ENCODE results near the gene STAG1. TPM values are rescaled to one million over a fixed set of nuclear protein-coding genes. Genes with fewer than 3 reads are reported as not detected.

Gene STAG1
- total RNA-seq, 4 donors from 2014 or later, result 32.6 to 44.0 (median 40.5) TPM

DNA sequence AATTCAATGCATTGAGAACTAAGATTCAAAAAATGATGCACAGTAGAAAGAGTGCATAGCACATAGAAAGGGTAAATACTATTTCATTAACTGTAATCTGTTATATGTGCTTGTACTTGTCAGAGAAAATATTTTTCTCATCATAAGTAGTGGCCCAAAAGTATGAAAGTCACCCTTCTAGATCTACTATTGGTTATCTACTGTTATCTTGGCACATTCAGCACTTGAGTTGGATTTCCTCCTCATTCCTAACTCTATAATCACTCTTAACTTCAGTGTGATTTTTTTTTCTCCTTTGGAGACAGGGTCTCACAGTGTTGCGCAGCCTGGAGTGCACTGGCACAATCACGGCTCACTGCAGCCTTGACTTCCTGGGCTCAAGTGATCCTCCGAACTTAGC is 307.6 kb downstream of the STAG1 start:
- 92% methylated on average over 3 of the region's 3 CpGs for WGBS
- DNase-seq (ENCODE audit: extremely low spot score), result no peak
- TF ChIP-seq POLR2AphosphoS5 (IDR thresholded peaks at IDR 0.05), result no peak
- TF ChIP-seq EP300 (IDR thresholded peaks at IDR 0.05), result no peak
- no peak for TF ChIP-seq POLR2A (IDR thresholded peaks at IDR 0.05; ENCODE audit: low read depth)
- TF ChIP-seq, protein P1, sequence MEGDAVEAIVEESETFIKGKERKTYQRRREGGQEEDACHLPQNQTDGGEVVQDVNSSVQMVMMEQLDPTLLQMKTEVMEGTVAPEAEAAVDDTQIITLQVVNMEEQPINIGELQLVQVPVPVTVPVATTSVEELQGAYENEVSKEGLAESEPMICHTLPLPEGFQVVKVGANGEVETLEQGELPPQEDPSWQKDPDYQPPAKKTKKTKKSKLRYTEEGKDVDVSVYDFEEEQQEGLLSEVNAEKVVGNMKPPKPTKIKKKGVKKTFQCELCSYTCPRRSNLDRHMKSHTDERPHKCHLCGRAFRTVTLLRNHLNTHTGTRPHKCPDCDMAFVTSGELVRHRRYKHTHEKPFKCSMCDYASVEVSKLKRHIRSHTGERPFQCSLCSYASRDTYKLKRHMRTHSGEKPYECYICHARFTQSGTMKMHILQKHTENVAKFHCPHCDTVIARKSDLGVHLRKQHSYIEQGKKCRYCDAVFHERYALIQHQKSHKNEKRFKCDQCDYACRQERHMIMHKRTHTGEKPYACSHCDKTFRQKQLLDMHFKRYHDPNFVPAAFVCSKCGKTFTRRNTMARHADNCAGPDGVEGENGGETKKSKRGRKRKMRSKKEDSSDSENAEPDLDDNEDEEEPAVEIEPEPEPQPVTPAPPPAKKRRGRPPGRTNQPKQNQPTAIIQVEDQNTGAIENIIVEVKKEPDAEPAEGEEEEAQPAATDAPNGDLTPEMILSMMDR (IDR thresholded peaks at IDR 0.05), result no peak
- intact Hi-C loops (cut with DNase I), result no loop called here
- Histone ChIP-seq H3K27ac (replicated peaks in 1 of 4) (no peak overlapping the region), H3K9me3 (no peaks in the 10 kb centered on the region), H3K4me1 (no peaks in the 10 kb centered on the region), H3K4me3 (no peak overlapping the region), H3K27me3 (no peaks in the 10 kb centered on the region), H3K36me3 (peaks cover 4 to 53% (median 31%) of the 10 kb centered on the region in 4 donors)

- Histone ChIP-seq H3K4me3 (no peak overlapping the region), H3K36me3 (peaks cover 8 to 39% (median 23%) of the 10 kb centered on the region in 4 donors), H3K4me1 (no peaks in the 10 kb centered on the region), H3K9me3 (no peaks in the 10 kb centered on the region), H3K27me3 (no peaks in the 10 kb centered on the region), H3K27ac (replicated peaks in 1 of 4) (no peak overlapping the region)
- no peak for DNase-seq (ENCODE audit: extremely low spot score)
- 98% methylated on average over 2 of the region's 2 CpGs for WGBS
- intact Hi-C loops (cut with DNase I), result no loop called here
- TF ChIP-seq, protein P1 (IDR thresholded peaks at IDR 0.05), result no peak
- TF ChIP-seq POLR2A (IDR thresholded peaks at IDR 0.05; ENCODE audit: low read depth) (no peak), EP300 (IDR thresholded peaks at IDR 0.05) (no peak), POLR2AphosphoS5 (IDR thresholded peaks at IDR 0.05) (no peak)
Observed at GRCh38 chr3:136437043-136437442, 315.1 kb downstream of the STAG1 start.

GRCh38 chr3:136434429-136434828 is 317.7 kb downstream of the STAG1 start:
- WGBS, result 67% methylated on average over 2 of the region's 2 CpGs

DNA sequence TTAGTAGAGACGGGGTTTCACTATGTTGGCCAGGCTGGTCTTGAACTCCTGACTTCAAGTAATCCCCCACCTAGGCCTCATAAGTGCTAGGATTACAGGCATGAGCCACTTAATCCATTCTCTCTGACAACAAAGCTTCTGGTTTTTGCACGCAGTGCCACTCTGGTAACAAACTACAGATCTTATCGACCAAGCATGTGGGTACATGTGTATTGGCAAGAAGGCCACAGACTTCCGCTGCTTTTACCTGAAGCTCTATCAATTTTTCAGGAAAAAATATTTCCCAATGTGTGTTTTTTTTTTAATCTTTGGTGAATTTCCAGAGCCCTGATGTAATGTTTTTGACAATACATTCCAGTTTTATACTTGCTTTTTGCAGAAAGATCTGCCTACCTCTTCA is 319.5 kb downstream of the STAG1 start:
- no peak overlapping the region for H3K27ac ChIP-seq (replicated peaks in 1 of 4)
- H3K36me3 ChIP-seq, result peaks cover 0 to 31% (median 8%) of the 10 kb centered on the region in 4 donors
- intact Hi-C loops (cut with DNase I), result no loop called here
- no peaks in the 10 kb centered on the region for H3K4me1 ChIP-seq
- 94% methylated on average over 4 of the region's 4 CpGs for WGBS
- no peaks in the 10 kb centered on the region for H3K9me3 ChIP-seq
- H3K27me3 ChIP-seq, result no peaks in the 10 kb centered on the region
- DNase-seq (ENCODE audit: extremely low spot score), result no peak
- H3K4me3 ChIP-seq, result no peak overlapping the region
- TF ChIP-seq, protein P1 (IDR thresholded peaks at IDR 0.05), result no peak
- no peak for TF ChIP-seq POLR2A (IDR thresholded peaks at IDR 0.05; ENCODE audit: low read depth)

More at GRCh38 chr3:136434429-136434828, 317.7 kb downstream of the STAG1 start:
- H3K27ac ChIP-seq (replicated peaks in 1 of 4), result no peak overlapping the region
- no peaks in the 10 kb centered on the region for H3K27me3 ChIP-seq
- TF ChIP-seq, protein P1 (IDR thresholded peaks at IDR 0.05), result no peak
- TF ChIP-seq POLR2AphosphoS5 (IDR thresholded peaks at IDR 0.05) (no peak), EP300 (IDR thresholded peaks at IDR 0.05) (no peak), POLR2A (IDR thresholded peaks at IDR 0.05; ENCODE audit: low read depth) (no peak)
- intact Hi-C loops (cut with DNase I), result no loop called here
- DNase-seq (ENCODE audit: extremely low spot score), result no peak
- H3K4me3 ChIP-seq, result no peak overlapping the region
- no peaks in the 10 kb centered on the region for H3K9me3 ChIP-seq
- H3K4me1 ChIP-seq, result no peaks in the 10 kb centered on the region
- H3K36me3 ChIP-seq, result peaks cover 0 to 25% (median 8%) of the 10 kb centered on the region in 4 donors

DNA sequence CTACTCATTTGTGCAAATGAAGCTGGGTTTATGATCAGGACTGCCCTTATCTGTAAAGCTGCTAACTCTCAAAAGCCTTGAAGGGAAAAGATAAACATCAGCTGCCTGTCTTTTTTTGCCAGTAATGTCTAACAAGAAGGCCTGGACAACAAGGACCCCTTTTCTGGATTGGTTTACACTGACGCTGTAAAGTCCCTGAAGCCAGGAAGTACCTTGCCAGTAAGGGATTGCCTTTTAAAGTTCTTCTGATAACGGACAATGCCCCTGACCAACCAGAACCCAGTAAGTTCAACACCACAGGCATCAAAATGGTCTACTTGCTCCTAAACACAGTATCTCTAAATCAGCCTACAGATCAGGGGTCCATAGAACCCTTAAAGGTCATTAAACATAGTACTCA is 324.0 kb downstream of the STAG1 start:
- 92% methylated on average over 2 of the region's 2 CpGs for WGBS
- Histone ChIP-seq H3K4me1 (no peaks in the 10 kb centered on the region), H3K4me3 (no peak overlapping the region), H3K27me3 (no peaks in the 10 kb centered on the region), H3K9me3 (no peaks in the 10 kb centered on the region), H3K36me3 (peaks cover 4 to 49% (median 11%) of the 10 kb centered on the region in 4 donors), H3K27ac (replicated peaks in 1 of 4) (no peak overlapping the region)
- DNase-seq (ENCODE audit: extremely low spot score), result no peak
- no peak for TF ChIP-seq EP300 (IDR thresholded peaks at IDR 0.05)
- no peak for TF ChIP-seq POLR2A (IDR thresholded peaks at IDR 0.05; ENCODE audit: low read depth)
- no peak for TF ChIP-seq POLR2AphosphoS5 (IDR thresholded peaks at IDR 0.05)
- TF ChIP-seq, protein P1 (IDR thresholded peaks at IDR 0.05), result no peak
- intact Hi-C loops (cut with DNase I), result no loop called here

Measured in esophagus muscularis mucosa (tissue), 4 donors.